Neural crest cell (in vitro differentiated cells): Measurements from ENCODE around the gene VPS37C. TPM values are rescaled to one million over a fixed set of nuclear protein-coding genes. Genes with fewer than 3 reads are reported as not detected.
"Not testable (repeated sequence)": the region's sequence is repeated elsewhere in the genome, so short reads cannot be mapped to it uniquely, and the experiment has no call there.

ENCODE experiments used
- DNase-seq: peaks from one replicate; pipeline ENCODE4 v3.0.0; 2021; ENCODE audit warnings: low read depth, mixed read lengths, low spot score
- H3K27ac Mint-ChIP-seq: one replicate; pipeline ENCODE4 v1.8.0; 2021; ENCODE audit warnings: mild to moderate bottlenecking, mixed read lengths; ENCODE audit not compliant: unreplicated experiment
- H3K27me3 Mint-ChIP-seq: 2 replicates; pipeline ENCODE4 v1.8.0; 2021; ENCODE audit warnings: low read depth, mild to moderate bottlenecking, mixed read lengths
- H3K36me3 Mint-ChIP-seq: 2 replicates; pipeline ENCODE4 v1.8.0; 2021; ENCODE audit warnings: low read depth, mild to moderate bottlenecking, mixed read lengths
- H3K4me1 Mint-ChIP-seq: 2 replicates; pipeline ENCODE4 v1.8.0; 2021; ENCODE audit warnings: mixed read lengths
- H3K4me3 Mint-ChIP-seq: one replicate; pipeline ENCODE4 v1.8.0; 2021; ENCODE audit warnings: mild to moderate bottlenecking, mixed read lengths
- H3K9me3 Mint-ChIP-seq: 2 replicates; pipeline ENCODE4 v1.8.0; 2021; ENCODE audit warnings: mixed read lengths
- total RNA-seq: library from RNA; stranded (reverse); gene quantifications from 2 replicates; pipeline ENCODE4 v1.2.1, GENCODE V29; 2021
- TF ChIP-seq, protein P1 (sequence below): fragments of 200-600 bp; sonication (generic); conservative IDR thresholded peaks from 2 replicates; pipeline ENCODE4 v1.5.0; 2021; ENCODE audit warnings: antibody characterized with exemption, mild to moderate bottlenecking

Gene VPS37C
- total RNA-seq, 1 donor from 2014 or later, result 25.8 TPM

DNA sequence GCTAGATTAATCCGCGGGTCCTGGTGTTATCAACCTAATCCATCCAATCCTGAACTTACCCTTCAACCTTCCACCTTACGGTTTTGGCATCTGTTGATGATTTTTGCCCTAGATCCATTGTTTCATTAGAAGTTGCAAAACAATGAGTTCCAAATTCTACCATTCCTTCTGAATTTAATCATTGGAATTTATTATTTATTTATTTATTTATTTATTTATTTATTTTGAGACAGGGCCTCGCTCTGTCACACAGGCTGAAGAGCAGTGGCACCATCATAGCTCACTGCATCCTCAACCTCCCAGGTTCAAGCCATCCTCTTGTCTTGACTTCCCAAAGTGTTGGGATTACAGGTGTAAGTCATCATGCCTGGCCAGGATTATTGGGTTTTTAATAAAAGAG lies 20.3 kb upstream of the VPS37C start:
- no peaks in the 10 kb centered on the region for H3K36me3 Mint-ChIP-seq
- H3K27ac Mint-ChIP-seq, result no peak overlapping the region
- no peak for DNase-seq
- no peak overlapping the region for H3K4me3 Mint-ChIP-seq
- H3K27me3 Mint-ChIP-seq, result peaks cover 9% of the 10 kb centered on the region
- no peaks in the 10 kb centered on the region for H3K9me3 Mint-ChIP-seq
- no peaks in the 10 kb centered on the region for H3K4me1 Mint-ChIP-seq
- TF ChIP-seq, protein P1, sequence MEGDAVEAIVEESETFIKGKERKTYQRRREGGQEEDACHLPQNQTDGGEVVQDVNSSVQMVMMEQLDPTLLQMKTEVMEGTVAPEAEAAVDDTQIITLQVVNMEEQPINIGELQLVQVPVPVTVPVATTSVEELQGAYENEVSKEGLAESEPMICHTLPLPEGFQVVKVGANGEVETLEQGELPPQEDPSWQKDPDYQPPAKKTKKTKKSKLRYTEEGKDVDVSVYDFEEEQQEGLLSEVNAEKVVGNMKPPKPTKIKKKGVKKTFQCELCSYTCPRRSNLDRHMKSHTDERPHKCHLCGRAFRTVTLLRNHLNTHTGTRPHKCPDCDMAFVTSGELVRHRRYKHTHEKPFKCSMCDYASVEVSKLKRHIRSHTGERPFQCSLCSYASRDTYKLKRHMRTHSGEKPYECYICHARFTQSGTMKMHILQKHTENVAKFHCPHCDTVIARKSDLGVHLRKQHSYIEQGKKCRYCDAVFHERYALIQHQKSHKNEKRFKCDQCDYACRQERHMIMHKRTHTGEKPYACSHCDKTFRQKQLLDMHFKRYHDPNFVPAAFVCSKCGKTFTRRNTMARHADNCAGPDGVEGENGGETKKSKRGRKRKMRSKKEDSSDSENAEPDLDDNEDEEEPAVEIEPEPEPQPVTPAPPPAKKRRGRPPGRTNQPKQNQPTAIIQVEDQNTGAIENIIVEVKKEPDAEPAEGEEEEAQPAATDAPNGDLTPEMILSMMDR, result no peak

DNA sequence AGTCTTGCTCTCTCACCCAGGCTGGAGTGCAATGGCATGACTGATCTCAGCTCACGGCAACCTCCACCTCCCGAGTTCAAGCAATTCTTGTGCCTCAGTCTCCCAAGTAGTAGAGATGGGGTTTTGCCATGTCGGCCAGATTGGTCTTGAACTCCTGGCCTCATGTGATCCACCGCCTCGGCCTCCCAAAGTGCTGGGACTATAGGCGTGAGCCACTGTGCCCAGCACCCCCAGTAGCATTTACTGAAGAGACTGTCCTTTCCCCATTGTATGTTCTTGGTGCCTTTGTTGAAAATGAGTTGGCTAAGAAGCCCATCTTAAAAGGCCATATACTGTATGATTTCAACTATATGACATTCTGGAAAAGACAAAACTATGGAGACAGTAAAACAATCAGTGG lies 19.0 kb upstream of the VPS37C start:
- not testable (repeated sequence) for DNase-seq, H3K27ac Mint-ChIP-seq, H3K9me3 Mint-ChIP-seq, H3K4me3 Mint-ChIP-seq, H3K36me3 Mint-ChIP-seq, H3K4me1 Mint-ChIP-seq
- peaks cover 18% of the 10 kb centered on the region for H3K27me3 Mint-ChIP-seq

DNA sequence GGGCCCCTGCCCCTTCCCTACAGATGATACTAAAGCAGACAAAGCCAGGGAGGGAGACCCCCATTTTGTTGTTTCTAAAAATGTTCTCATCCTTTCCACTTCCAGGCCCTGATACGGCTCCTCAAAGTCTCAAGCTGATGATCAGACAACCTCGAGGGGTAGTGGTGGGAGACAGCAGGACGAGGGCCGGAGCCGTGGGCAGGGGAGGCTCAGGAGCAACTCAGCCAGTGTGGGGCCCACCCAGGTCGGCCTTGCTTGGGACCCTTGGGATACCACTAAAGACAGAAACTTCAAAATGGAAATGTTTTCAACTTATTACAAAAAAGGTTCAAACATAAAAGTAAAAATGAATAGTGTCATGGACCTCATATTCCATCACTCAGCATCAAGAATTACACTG lies 15.2 kb upstream of the VPS37C start:
- Mint-ChIP-seq H3K27ac (no peak overlapping the region), H3K27me3 (peaks cover 34% of the 10 kb centered on the region), H3K9me3 (peaks cover 4% of the 10 kb centered on the region), H3K36me3 (no peaks in the 10 kb centered on the region), H3K4me3 (no peak overlapping the region), H3K4me1 (no peaks in the 10 kb centered on the region)
- DNase-seq, result no peak
- TF ChIP-seq, protein P1, result no peak

DNA sequence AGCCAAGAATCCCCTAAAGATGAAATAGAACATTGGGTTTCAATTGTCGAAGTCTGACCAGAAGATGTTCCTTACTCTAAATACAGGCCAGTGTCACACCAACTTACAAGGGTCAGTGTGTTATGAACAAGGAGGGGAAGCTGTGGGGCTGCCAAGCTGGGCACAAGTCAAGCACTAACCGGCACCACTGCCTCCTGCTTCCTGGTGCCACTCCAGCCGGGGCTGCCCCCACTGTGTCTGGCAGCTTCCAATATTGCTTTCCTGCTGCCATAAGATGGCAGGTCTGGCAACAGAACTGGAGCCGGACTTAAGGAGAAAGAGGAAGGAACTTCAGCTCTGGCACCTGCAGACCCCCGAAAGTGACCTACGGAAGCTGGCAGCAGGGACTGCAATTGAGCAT lies 13.7 kb upstream of the VPS37C start:
- H3K4me1 Mint-ChIP-seq, result no peaks in the 10 kb centered on the region
- no peak overlapping the region for H3K4me3 Mint-ChIP-seq
- H3K27me3 Mint-ChIP-seq, result peaks cover 34% of the 10 kb centered on the region
- no peaks in the 10 kb centered on the region for H3K36me3 Mint-ChIP-seq
- TF ChIP-seq, protein P1, result no peak
- H3K27ac Mint-ChIP-seq, result no peak overlapping the region
- H3K9me3 Mint-ChIP-seq, result peaks cover 4% of the 10 kb centered on the region
- no peak for DNase-seq

DNA sequence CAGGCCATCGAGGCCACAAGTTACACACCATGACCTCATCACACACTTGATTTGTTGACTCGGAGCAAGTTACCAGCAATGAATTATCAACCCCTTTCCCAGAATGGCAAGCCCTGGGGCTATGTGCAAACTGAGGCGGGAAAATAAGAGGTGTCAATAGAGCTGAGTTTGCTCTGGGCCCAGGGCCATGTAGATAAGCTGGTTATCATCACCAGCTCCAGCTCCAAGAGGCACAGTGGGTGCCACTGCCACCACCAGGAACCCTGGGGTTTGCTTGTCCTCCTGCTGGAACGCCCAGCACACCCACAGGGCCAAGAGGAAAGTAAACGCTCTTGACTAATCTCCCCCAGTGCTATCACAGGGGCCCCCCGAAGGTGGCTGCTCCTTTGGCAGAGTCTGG lies 13.0 kb upstream of the VPS37C start:
- Mint-ChIP-seq H3K27ac (no peak overlapping the region), H3K4me3 (no peak overlapping the region), H3K9me3 (peaks cover 4% of the 10 kb centered on the region), H3K4me1 (no peaks in the 10 kb centered on the region), H3K27me3 (peaks cover 29% of the 10 kb centered on the region), H3K36me3 (no peaks in the 10 kb centered on the region)
- TF ChIP-seq, protein P1, result no peak
- no peak for DNase-seq

DNA sequence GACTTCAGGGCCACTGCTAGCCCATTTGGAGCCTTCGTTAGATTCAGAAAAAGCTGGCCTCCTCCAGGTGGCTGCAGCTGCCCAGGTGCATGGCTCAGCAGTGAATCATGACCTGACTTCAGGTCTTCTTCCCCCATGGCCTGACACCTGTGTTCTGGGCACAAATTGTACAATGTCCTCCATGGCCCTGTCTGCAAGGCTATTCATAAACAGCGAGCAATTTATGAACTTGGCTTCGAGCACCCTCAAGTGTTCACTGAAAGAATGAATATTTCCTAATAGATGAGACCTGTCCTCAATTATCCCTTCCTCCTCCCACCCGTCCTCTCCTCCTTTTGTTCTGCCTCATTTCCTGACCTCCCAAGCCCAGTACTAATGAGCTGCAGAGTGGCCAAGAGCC lies 12.2 kb upstream of the VPS37C start:
- no peaks in the 10 kb centered on the region for H3K4me1 Mint-ChIP-seq
- no peak for DNase-seq
- peaks cover 4% of the 10 kb centered on the region for H3K9me3 Mint-ChIP-seq
- TF ChIP-seq, protein P1, result no peak
- H3K27me3 Mint-ChIP-seq, result peaks cover 26% of the 10 kb centered on the region
- no peak overlapping the region for H3K4me3 Mint-ChIP-seq
- no peaks in the 10 kb centered on the region for H3K36me3 Mint-ChIP-seq
- H3K27ac Mint-ChIP-seq, result no peak overlapping the region
